ENCODE measurements around the gene ARID5A.

- TF ChIP-seq ESRRA (CRISPR knock-in tag; IDR thresholded peaks at IDR 0.05; ENCODE audit: borderline replicate concordance) = no peak
- no peak for TF ChIP-seq CTCF (IDR thresholded peaks at IDR 0.05)
- no peak for TF ChIP-seq JUN (CRISPR knock-in tag; IDR thresholded peaks at IDR 0.05)
- TF ChIP-seq MAX (CRISPR knock-in tag; IDR thresholded peaks at IDR 0.05) = no peak
- TF ChIP-seq RELA (CRISPR knock-in tag; IDR thresholded peaks at IDR 0.05; ENCODE audit: borderline replicate concordance) = no peak
- TF ChIP-seq FOXP4 (CRISPR knock-in tag; IDR thresholded peaks at IDR 0.05) = no peak
- TF ChIP-seq FOXK1 (CRISPR knock-in tag; IDR thresholded peaks at IDR 0.05) = no peak
- no peak for TF ChIP-seq E2F4 (CRISPR knock-in tag; IDR thresholded peaks at IDR 0.05; ENCODE audit: borderline replicate concordance, low read depth)
- TF ChIP-seq GABPB1 (CRISPR knock-in tag; IDR thresholded peaks at IDR 0.05) = no peak
These were observed 40.4 kb upstream of the ARID5A start for GRCh38 chr2:96495982-96496629.
